Gastrocnemius medialis (tissue), 4 donors: ENCODE measurements around the gene SORL1.

Experiments used
- CTCF ChIP-seq, 5 experiments: fragments of 450-650 bp in 3 of 5; fragments of 200-600 bp in 2 of 5; sonication (generic) in 2 of 5; IDR thresholded peaks in 4 of 5; conservative IDR thresholded peaks in 1 of 5; 1 replicate in 4 of 5; 2 replicates in 1 of 5; pipeline ENCODE4 v1.5.1; 2016 to 2019; ENCODE audit warnings: antibody characterized with exemption in 5 of 5, mild to moderate bottlenecking in 3 of 5, moderate library complexity in 3 of 5
- POLR2A ChIP-seq, 2 donors: fragments of 450-650 bp; IDR thresholded peaks; one replicate each; pipeline ENCODE4 v1.6.1; 2017; ENCODE audit warnings: antibody characterized with exemption in 2 of 2, mild to moderate bottlenecking in 2 of 2, moderate library complexity in 2 of 2

- TF ChIP-seq CTCF (IDR thresholded peaks at IDR 0.05 in 4 of 5, conservative IDR thresholded peaks at IDR 0.05 in 1 of 5) = no peak
- TF ChIP-seq POLR2A (IDR thresholded peaks at IDR 0.05) = no peak
Measured at GRCh38 chr11:121608545-121609098, 156.5 kb downstream of the SORL1 start.
